K562 (cell line): Measurements from ENCODE around the gene TRAP1. TPM values are rescaled to one million over a fixed set of nuclear protein-coding genes. Genes with fewer than 3 reads are reported as not detected.
A peak's percentile ranks its signal among the peaks of the same experiment; 100 is the strongest.

ENCODE experiments used
- FUS ChIP-seq: fragments of 200-400 bp; formaldehyde crosslinking; optimal IDR thresholded peaks from 2 replicates; pipeline ENCODE3; 2017; ENCODE audit warnings: low read depth, low read length
- HNRNPLL ChIP-seq: fragments of 200-400 bp; formaldehyde crosslinking; IDR thresholded peaks from 2 replicates; pipeline ENCODE4 v1.6.1; 2017; ENCODE audit warnings: low read length, low read depth, mild to moderate bottlenecking; ENCODE audit not compliant: poor library complexity, severe bottlenecking
- NFE2L1 ChIP-seq: fragments of 450-650 bp; IDR thresholded peaks from 2 replicates; pipeline ENCODE4 v1.6.1; 2016; ENCODE audit warnings: missing genetic modification characterization, low read depth, mild to moderate bottlenecking, missing compliant biosample characterization, moderate library complexity, borderline replicate concordance
- SPI1 ChIP-seq: IDR thresholded peaks from 2 replicates; pipeline ENCODE4 v1.6.1; 2011; ENCODE audit warnings: low read depth, low read length, control low read depth, borderline replicate concordance
- ZNF696 ChIP-seq: fragments of 250-450 bp; sonication (Bioruptor Pico); conservative IDR thresholded peaks from 2 replicates; pipeline ENCODE4 v1.4.0; 2020; ENCODE audit warnings: mild to moderate bottlenecking, moderate library complexity
- polyA plus RNA-seq, 8 experiments: library from polyadenylated mRNA; depleted of rRNA in 4 of 8; stranded (reverse) in 5 of 8; unstranded in 3 of 8; fragments of >200 nt; fragmentation: Nextera tagmentation in 2 of 8; fragmentation: Illumina TruSeq in 1 of 8; extraction: Ambion mirVana in 2 of 8; extraction: Trizol in 1 of 8; gene quantifications; 2 replicates each; pipeline versions ENCODE4 v1.2.1 to v1.2.3, GENCODE V29; 2011 to 2014; ENCODE audit warnings: inconsistent platforms in 1 of 8, missing spikeins in 1 of 8
- total RNA-seq, 7 experiments: library from RNA; depleted of rRNA in 6 of 7; stranded (reverse); fragments of >200 nt in 6 of 7; fragmentation: Illumina TruSeq in 2 of 7; extraction: Trizol in 2 of 7; gene quantifications; 2 replicates each; pipeline versions ENCODE4 v1.2.1 to v1.2.3, GENCODE V29; 2011 to 2021; ENCODE audit warnings: low replicate concordance in 1 of 7
- TF ChIP-seq, protein P1 (sequence below): fragments of 450-650 bp; IDR thresholded peaks from 2 replicates; pipeline ENCODE4 v1.6.1; 2016; ENCODE audit warnings: low read depth
- TF ChIP-seq, protein P2 (sequence below): fragments of 200-800 bp; sonication (Bioruptor generic); IDR thresholded peaks from 2 replicates; pipeline ENCODE4 v1.6.1; 2016; ENCODE audit warnings: missing genetic modification characterization, missing compliant biosample characterization
- TF ChIP-seq, protein P3 (sequence below): fragments of 450-650 bp; IDR thresholded peaks from 2 replicates; pipeline ENCODE4 v1.6.1; 2016; ENCODE audit warnings: antibody characterized with exemption

The TRAP1 gene
- total and polyA plus RNA-seq, 9 of the 15 experiments (the other 6 are each of a cell fraction or from before 2014, with no cell fraction given), result 19.1 to 436 (median 301) TPM

DNA sequence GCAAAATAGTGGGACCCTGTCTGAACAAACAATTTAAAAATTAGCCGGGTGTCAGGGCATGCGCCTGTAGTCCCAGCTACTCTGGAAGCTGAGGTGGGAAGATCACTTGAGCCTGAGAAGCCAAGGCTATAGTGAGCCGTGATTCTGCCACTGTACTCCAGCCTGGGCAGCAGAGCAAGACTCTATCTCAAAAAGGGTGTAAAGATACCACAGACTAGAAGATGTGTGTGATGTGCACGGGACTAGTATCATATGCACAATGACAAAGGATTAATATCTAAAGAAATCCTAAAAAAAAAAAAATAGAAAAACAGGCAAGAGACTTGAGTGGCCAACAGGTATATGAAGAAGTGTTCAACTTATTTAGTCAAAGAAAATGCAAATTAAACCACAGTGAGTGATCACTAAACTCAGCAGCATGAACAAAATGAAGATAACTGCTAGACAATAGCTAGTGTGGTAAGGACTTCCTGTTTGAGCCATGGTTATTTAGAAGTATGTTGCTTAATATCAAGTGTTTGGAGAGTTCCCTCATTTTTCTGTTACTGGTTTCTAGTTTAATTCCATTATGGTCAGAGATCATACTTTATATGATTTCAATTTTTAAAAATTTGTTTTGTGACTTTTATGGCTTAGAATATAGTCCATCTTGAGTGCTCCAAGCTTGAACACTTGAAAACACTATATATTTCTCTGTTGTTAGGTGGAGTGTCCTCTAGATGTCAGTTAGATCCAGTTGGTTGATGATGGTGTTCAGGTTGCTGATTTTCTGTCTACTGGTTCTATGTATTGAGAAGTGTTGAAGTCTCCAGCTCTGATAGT, 91.2 kb downstream of the TRAP1 start (continued):
- TF ChIP-seq, protein P1, sequence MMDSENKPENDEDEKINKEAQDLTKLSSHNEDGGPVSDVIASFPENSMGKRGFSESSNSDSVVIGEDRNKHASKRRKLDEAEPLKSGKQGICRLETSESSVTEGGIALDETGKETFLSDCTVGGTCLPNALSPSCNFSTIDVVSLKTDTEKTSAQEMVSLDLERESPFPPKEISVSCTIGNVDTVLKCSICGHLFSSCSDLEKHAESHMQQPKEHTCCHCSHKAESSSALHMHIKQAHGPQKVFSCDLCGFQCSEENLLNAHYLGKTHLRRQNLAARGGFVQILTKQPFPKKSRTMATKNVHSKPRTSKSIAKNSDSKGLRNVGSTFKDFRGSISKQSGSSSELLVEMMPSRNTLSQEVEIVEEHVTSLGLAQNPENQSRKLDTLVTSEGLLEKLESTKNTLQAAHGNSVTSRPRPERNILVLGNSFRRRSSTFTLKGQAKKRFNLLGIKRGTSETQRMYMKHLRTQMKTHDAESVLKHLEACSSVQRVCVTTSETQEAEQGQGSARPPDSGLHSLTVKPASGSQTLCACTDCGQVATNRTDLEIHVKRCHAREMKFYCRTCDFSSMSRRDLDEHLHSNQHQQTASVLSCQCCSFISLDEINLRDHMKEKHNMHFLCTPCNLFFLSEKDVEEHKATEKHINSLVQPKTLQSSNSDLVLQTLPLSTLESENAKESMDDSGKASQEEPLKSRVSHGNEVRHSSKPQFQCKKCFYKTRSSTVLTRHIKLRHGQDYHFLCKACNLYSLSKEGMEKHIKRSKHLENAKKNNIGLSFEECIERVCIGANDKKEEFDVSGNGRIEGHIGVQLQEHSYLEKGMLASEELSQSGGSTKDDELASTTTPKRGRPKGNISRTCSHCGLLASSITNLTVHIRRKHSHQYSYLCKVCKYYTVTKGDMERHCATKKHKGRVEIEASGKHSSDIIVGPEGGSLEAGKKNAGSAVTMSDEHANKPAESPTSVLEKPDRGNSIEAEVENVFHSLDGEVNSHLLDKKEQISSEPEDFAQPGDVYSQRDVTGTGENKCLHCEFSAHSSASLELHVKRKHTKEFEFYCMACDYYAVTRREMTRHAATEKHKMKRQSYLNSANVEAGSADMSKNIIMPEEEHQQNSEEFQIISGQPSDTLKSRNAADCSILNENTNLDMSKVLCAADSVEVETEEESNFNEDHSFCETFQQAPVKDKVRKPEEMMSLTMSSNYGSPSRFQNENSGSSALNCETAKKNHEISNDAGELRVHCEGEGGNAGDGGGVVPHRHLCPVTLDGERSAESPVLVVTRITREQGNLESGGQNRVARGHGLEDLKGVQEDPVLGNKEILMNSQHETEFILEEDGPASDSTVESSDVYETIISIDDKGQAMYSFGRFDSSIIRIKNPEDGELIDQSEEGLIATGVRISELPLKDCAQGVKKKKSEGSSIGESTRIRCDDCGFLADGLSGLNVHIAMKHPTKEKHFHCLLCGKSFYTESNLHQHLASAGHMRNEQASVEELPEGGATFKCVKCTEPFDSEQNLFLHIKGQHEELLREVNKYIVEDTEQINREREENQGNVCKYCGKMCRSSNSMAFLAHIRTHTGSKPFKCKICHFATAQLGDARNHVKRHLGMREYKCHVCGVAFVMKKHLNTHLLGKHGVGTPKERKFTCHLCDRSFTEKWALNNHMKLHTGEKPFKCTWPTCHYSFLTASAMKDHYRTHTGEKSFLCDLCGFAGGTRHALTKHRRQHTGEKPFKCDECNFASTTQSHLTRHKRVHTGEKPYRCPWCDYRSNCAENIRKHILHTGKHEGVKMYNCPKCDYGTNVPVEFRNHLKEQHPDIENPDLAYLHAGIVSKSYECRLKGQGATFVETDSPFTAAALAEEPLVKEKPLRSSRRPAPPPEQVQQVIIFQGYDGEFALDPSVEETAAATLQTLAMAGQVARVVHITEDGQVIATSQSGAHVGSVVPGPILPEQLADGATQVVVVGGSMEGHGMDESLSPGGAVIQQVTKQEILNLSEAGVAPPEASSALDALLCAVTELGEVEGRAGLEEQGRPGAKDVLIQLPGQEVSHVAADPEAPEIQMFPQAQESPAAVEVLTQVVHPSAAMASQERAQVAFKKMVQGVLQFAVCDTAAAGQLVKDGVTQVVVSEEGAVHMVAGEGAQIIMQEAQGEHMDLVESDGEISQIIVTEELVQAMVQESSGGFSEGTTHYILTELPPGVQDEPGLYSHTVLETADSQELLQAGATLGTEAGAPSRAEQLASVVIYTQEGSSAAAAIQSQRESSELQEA, result no peak
- TF ChIP-seq, protein P2, sequence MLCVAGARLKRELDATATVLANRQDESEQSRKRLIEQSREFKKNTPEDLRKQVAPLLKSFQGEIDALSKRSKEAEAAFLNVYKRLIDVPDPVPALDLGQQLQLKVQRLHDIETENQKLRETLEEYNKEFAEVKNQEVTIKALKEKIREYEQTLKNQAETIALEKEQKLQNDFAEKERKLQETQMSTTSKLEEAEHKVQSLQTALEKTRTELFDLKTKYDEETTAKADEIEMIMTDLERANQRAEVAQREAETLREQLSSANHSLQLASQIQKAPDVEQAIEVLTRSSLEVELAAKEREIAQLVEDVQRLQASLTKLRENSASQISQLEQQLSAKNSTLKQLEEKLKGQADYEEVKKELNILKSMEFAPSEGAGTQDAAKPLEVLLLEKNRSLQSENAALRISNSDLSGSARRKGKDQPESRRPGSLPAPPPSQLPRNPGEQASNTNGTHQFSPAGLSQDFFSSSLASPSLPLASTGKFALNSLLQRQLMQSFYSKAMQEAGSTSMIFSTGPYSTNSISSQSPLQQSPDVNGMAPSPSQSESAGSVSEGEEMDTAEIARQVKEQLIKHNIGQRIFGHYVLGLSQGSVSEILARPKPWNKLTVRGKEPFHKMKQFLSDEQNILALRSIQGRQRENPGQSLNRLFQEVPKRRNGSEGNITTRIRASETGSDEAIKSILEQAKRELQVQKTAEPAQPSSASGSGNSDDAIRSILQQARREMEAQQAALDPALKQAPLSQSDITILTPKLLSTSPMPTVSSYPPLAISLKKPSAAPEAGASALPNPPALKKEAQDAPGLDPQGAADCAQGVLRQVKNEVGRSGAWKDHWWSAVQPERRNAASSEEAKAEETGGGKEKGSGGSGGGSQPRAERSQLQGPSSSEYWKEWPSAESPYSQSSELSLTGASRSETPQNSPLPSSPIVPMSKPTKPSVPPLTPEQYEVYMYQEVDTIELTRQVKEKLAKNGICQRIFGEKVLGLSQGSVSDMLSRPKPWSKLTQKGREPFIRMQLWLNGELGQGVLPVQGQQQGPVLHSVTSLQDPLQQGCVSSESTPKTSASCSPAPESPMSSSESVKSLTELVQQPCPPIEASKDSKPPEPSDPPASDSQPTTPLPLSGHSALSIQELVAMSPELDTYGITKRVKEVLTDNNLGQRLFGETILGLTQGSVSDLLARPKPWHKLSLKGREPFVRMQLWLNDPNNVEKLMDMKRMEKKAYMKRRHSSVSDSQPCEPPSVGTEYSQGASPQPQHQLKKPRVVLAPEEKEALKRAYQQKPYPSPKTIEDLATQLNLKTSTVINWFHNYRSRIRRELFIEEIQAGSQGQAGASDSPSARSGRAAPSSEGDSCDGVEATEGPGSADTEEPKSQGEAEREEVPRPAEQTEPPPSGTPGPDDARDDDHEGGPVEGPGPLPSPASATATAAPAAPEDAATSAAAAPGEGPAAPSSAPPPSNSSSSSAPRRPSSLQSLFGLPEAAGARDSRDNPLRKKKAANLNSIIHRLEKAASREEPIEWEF (CRISPR knock-in tag), result no peak
- TF ChIP-seq SPI1 (peak; percentile 36; the same call in 1 of the 2 replicates), HNRNPLL (no peak), NFE2L1 (tag) (no peak), FUS (no peak), ZNF696 (no peak)
- TF ChIP-seq, protein P3, sequence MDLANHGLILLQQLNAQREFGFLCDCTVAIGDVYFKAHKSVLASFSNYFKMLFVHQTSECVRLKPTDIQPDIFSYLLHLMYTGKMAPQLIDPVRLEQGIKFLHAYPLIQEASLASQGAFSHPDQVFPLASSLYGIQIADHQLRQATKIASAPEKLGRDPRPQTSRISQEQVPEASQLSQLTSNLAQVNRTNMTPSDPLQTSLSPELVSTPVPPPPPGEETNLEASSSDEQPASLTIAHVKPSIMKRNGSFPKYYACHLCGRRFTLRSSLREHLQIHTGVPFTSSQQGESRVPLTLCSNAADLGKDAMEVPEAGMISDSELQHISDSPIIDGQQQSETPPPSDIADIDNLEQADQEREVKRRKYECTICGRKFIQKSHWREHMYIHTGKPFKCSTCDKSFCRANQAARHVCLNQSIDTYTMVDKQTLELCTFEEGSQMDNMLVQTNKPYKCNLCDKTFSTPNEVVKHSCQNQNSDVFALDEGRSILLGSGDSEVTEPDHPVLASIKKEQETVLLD, result no peak
